Amygdala (tissue), 56 donors: ENCODE data around the gene TXNDC5.

Experiments
- DNase-seq, 56 donors: peaks; one replicate each; lab custom pipeline; 2025; lab: John Stamatoyannopoulos, UW

TXNDC5 gene

DNA sequence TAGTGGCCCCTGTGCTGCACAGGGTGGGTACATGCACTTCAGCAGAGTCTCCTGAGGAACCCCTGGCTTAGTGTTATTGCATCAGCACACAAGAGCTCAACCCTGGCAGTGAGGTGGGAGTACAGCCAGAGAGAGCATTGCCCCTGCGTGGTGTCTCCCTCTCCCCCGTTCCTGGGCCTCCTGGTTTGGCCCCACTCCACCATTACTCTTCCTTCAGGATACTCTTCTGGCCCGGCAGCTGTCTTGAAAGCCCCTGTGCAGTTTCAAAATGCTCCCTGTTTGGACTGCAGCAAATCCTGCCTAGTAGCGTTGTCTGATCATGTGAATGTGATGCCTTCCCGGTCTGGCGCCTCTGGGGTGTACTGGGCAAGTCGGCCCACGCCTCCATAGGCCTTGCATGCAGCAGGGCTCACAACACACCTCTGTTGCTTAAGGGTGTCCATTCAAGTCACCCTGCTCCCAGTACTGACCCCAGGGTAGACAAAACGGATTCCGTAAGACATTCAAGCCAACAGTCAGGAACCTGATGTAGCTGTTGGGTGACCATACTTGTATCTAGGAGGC lies 32.1 kb downstream of the TXNDC5 start:
- no peak for DNase-seq

DNA sequence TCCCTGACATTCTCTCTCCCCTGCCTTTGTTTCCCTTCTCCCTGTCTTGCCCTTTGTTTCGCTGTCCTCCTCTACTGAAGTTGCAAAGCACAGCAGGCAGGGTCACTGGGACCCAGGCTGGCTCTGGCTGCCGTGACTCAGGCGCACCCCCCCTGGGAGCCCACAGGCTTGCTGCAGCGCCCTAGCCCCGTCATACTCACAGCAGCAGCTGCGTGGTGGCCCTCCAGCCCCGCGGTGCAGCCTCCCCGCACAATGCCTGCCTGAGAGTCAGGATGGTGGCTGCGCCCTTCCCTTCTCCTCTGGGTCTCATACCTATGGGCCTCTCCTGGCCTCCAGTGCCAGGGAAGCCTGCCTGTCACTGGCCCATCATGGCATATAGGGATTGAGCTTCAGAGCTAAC lies 41.7 kb downstream of the TXNDC5 start:
- no peak for DNase-seq

DNA sequence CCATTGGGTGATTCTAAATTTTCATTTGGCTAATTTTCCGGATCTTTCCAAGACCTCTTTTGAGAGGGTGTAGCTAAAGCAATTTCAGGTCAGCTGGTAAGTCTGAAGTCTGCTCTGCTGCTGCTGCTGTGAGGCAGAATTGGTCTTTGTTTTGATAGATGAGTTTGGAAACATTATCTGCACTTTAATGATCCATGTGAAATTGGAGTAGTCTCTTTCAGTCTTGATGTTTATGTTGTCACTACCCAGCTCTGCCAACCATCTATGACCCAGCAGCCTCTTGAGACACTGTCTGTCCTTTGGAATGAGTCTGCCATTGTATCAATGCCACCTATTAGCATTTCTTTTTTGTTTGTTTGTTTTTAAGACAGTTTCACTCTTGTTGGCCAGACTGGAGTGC lies 44.1 kb downstream of the TXNDC5 start:
- no peak for DNase-seq

DNA sequence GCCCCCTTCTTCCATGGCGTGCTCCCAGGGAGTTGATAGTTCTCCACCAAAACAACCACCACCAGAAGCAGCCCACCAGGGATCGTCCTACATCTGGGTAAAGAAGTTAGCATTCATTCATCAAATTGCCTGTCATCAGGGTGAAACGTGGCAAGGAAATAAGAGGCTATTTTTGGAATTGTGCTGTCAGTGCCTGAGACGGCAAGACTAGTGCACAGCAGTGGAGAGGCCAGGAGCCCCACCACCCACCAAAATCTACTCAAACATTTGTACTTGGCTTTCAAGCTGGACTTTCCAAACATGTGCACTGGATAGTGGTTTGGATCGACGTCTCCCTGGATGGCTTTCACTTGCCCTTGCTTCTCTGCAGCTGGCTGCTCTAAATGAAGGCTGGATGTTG lies 44.8 kb downstream of the TXNDC5 start:
- DNase-seq, result no peak

DNA sequence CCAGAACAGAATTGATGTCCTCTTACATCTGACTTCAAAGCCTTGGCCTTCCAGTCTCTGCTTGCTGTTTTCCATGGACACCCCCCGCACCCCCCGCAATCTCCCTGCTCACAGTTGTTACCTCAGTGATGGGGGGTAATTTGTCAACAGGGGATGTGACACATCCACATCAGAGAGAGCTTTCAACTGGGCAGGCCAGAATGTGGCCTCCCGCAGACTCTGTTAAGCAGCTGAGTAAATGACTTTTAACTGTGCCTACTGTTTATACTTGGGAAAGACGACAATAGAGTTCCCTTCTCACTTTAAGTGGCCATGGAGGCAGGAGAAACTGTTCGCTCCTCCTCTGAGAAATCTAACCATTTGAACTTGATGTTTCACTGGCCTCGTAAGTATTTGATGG lies 51.0 kb downstream of the TXNDC5 start:
- DNase-seq, result no peak

DNA sequence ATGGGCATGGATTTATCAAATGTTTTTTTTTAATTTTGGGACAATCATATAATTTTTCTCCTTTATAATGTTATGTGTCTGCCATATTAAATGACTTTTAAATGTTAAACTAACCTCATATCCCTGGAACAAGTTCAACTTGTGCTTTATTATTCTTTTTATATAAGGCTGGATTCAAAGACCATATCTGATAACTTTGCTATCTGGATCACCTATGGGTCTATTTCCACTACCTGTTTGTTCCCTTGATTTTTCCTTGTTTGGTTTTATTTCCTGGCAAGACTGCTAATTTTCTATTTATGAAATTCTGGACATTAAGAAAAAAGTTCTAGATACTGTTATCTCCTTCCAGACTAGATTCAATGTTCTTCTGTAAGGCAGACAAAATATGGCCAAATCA lies 58.8 kb downstream of the TXNDC5 start:
- DNase-seq, result no peak

DNA sequence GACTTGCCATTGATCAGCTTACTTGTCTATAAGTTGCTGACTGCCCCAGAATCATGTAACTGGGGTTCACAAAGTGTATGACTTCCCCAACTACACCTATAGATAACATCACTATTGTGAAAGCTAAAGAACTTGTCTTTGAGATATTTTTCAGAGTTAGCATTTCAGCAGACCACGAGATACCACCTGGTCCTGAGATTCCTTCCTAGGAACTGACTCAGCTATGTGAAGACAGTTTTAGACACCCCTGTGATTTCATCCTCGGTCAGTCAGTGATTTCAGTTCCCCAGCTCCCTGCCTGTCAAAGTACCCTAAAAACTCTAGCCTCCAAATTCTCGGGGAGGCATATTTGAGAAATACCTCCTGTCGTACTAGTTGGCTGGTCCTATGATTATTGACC lies 62.4 kb downstream of the TXNDC5 start:
- no peak for DNase-seq

DNA sequence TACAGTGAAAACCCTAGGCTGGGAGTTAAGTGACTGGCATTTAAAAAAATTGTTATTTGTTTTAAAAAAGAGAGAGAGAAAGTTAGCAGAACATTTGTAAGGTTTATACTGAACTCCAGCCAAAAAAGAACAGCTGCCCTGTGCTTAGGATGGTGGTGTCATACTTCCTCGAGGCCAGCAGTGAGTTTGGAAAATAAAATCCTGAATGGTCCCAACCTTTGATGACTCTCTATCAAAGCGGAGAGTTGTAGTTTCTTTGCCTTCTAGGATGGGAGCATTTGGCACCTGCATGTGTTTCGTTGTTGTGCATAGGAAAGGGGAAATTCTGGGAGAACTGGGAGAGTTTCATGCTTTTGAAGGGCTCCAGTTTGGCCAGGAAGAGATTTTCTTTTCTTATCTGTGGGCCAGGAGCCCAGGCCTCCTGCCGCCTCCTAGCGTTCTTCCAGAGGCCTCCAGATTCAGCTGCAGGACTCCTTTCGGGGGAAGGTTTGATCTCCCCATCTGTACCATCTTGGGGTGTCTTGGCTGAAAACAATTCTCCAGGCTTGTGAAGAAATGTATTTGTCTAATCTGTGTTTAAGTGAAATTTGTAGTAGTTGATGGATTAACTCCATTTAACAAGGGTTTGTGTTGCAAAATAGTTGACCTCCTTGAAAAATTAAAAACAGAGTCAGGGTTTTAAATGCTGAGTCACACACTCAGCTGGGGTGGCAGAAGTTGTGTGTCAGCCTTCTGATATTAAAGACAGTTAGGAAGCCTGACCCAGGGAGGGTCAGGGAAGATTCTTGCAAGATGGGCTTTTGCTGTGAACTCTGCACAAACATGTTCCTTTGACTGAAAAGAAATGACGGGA lies 63.4 kb downstream of the TXNDC5 start:
- DNase-seq, result no peak

DNA sequence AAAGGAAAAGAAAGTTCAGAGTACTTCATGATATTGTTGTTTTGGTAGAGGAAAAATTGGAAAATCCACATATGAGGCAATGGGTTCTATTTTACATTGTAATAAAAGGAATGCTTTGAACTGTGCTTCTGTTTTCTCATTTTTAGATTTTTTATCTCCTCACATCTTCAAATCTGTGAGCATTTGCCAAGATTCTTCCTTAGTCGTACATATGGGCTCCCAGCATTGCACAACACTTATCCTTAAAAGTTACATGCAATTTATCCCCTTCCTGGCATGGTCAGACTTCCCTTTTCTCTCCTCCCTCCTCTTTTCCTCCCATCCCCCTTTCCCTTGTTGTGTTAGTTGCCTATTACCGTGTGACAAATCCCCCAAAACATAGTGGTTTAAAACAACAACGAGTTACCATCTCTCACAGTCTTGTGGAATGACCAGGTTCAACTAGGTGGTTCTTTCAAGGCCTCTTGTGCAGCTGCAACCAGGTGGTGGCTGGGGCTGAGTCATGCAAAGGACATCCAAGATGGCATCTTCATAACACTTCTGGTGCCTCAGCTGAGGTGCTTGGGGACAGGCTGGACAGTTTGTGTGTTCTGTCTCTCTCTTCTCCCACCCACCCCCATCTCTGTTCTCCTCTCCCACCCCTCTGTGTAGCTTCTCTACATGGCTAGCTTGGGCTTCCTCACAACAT lies 68.7 kb downstream of the TXNDC5 start:
- DNase-seq, result no peak

DNA sequence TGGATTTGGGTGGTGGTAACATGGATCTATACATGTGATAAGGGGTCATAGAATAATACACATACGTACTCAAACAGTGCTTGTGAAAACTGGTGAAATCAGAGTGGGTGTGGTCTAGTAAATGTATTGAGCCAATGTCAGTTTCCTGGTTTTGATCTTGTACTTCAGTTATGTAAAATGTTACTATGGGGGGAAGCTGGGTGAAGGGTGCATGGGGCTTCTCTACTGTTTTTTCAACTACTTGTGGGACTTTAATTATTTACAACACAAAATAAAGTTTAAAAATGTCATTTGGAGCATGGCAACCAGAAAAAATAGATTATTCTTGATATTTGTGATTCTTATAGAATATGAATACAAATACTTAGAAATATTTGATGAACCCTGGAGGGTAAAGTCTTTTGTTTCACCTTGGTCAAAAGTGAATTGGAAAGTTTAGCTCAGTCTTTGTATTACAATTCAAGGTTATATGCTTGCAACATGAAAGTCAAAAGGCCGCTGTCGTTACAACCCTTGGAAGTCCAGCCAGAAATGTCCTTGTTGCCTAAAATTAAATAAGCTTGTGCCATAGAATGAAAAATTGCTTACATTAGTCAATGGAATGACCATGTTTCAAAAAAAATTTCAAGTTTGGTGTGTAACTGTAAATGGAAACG lies 74.1 kb downstream of the TXNDC5 start:
- no peak for DNase-seq

DNA sequence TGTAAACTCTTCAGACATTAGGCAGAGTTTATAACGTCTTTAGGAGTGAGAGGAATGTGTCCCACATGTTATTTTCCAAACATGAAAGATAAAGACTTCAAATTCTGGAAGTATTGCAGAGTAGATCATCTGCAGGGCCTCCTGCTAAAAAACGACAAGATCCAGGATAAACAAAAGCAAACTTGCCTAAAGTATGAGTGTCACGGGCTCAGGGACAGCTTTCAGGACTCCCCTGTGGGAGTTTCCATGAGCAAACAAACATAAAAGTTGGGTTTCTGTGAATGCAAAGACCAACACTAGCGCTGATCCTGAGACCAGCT lies 76.9 kb downstream of the TXNDC5 start:
- no peak for DNase-seq

DNA sequence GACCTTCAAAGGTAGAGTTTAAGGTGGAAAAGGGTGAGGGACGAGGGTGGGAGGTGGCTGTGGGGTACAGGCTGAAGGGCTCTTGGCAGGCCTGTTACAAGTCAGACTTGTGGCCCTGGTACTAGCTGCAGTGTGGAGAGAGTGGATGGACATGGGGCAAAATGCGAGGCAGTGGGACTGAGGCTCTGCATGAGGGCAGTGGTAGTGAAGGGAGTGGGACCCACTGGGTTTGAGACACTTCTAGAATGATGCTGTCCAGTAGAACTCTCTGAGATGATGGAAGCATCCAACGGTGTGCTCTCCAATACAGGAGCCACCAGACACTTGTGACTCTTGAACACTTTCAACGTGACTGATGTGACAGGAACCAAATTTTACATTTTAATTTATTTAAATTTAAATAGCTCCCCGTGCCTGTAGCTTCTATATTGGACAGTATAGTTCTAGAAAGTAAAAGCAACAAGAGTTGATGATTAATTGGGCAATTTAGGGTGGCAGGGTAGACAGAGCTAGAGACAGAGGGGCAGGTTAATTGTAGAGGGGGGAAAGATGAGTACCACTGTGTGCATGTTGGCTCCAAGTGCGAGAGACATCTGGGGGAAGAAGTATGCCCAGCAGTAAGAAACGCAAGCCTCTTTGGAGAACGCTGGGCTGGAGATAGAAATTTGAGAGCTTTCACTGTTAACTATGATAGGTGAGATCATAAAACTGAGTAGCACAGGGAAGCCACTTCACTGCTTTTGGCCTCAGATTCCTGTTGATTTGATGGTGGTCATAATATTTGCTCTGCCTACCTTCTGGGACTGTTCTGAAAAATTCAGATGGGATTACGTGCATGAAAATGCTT lies 77.5 kb downstream of the TXNDC5 start:
- no peak for DNase-seq
